K562 (cell line): ENCODE measurements around the gene AGMO. TPM values are rescaled to one million over a fixed set of nuclear protein-coding genes. Genes with fewer than 3 reads are reported as not detected.

ENCODE experiments used
- ATAC-seq: fragments of 200-7000 bp; cut with Tn5 transposase; 3 replicates; pipeline ENCODE4 v1.9.1; 2020; ENCODE audit warnings: moderate library complexity
- BruUV-seq: library from RNA; stranded (reverse); fragments of 400-500 nt; replicated peaks from 2 replicates; lab custom pipeline; 2021; lab: Mats Ljungman, UMichigan
- CTCF ChIA-PET: fragments of 300-600 bp; formaldehyde crosslinking; extraction: SDS; loops from one replicate; lab custom pipeline; 2021; ENCODE audit warnings: low intra/inter-chr PET ratio; lab: Yijun Ruan, JAX
- POLR2A ChIA-PET: fragments of 300-600, 350-650 bp; sonication (Branson Sonifier 250); formaldehyde crosslinking; extraction: SDS; loops from one replicate; lab custom pipeline; 2021; ENCODE audit warnings: antibody characterized with exemption, inconsistent platforms; lab: Yijun Ruan, JAX
- DNase-seq, 4 experiments: peaks; one replicate each; pipeline versions ENCODE4 v3.0.0 to v3.0.0-alpha.2; 2011 to 2018; ENCODE audit warnings: low spot score in 3 of 4, mixed read lengths in 3 of 4; ENCODE audit errors: extremely low read depth in 1 of 4
- FAIRE-seq: peaks from 2 replicates; lab custom pipeline; 2011; peaks lifted over from hg19 to GRCh38; lab: Jason Lieb, UNC
- H2AFZ ChIP-seq: 2 replicates; pipeline ENCODE4 v1.6.0; 2011; ENCODE audit warnings: low read depth, low read length, control low read depth, inconsistent platforms
- H3K27ac ChIP-seq: fragments of 200-600 bp; 3 replicates; pipeline ENCODE4 v1.8.0; 2011; ENCODE audit warnings: low read depth, mild to moderate bottlenecking, control low read depth, inconsistent platforms, low read length, moderate library complexity, mixed read lengths; ENCODE audit errors: extremely low read depth
- H3K27me3 ChIP-seq, 2 experiments: fragments of 300-600 bp in 1 of 2; 2 replicates in 1 of 2; 3 replicates in 1 of 2; pipeline versions ENCODE4 v1.6.0 to v1.8.0; 2011; ENCODE audit warnings: inconsistent platforms in 2 of 2, low read length in 2 of 2, mild to moderate bottlenecking in 1 of 2, mixed read lengths in 1 of 2, moderate library complexity in 1 of 2; ENCODE audit not compliant: control insufficient read depth in 2 of 2, insufficient read depth in 2 of 2
- H3K36me3 ChIP-seq: fragments of 300-600 bp; 3 replicates; pipeline ENCODE4 v1.8.0; 2011; ENCODE audit warnings: mild to moderate bottlenecking, low read length, inconsistent platforms; ENCODE audit not compliant: control insufficient read depth, insufficient read depth
- H3K4me1 ChIP-seq, 2 experiments: fragments of 200-600 bp in 1 of 2; replicated peaks in 1 of 2; 2 replicates in 1 of 2; 3 replicates in 1 of 2; pipeline versions ENCODE4 v1.5.1 to v1.8.0; 2011; ENCODE audit warnings: inconsistent platforms in 2 of 2, low read length in 2 of 2, mild to moderate bottlenecking in 1 of 2, mixed read lengths in 1 of 2, moderate library complexity in 1 of 2; ENCODE audit not compliant: control insufficient read depth in 2 of 2, insufficient read depth in 2 of 2
- H3K4me2 ChIP-seq: 2 replicates; pipeline ENCODE4 v1.6.1; 2011; ENCODE audit warnings: low read length, control low read depth, inconsistent platforms, mixed read lengths; ENCODE audit not compliant: insufficient read depth
- H3K4me3 ChIP-seq: fragments of 200-600 bp; sonication (generic), shearing (Covaris generic); 2 replicates; pipeline ENCODE4 v1.5.1; 2016; ENCODE audit warnings: control low read depth, inconsistent platforms
- H3K79me2 ChIP-seq: fragments of 200-600 bp; 3 replicates; pipeline ENCODE4 v1.8.0; 2011; ENCODE audit warnings: low read length, inconsistent platforms; ENCODE audit not compliant: control insufficient read depth, insufficient read depth
- H3K9ac ChIP-seq, 2 experiments: 2 replicates each; pipeline versions ENCODE4 v1.6.0 to v1.6.1; 2011; ENCODE audit warnings: low read depth in 2 of 2, low read length in 2 of 2, control low read depth in 1 of 2, inconsistent platforms in 1 of 2, mild to moderate bottlenecking in 1 of 2, mixed read lengths in 1 of 2; ENCODE audit not compliant: insufficient read depth in 1 of 2
- H3K9me1 ChIP-seq: one replicate; pipeline ENCODE4 v1.6.0; 2011; ENCODE audit warnings: inconsistent platforms, mild to moderate bottlenecking, low read length, moderate library complexity; ENCODE audit not compliant: control insufficient read depth, insufficient read depth
- H3K9me3 ChIP-seq: replicated peaks from 2 replicates; pipeline ENCODE4 v1.5.1; 2011; ENCODE audit warnings: low read depth, low read length, inconsistent platforms; ENCODE audit not compliant: control insufficient read depth, insufficient read depth
- H4K20me1 ChIP-seq: replicated peaks from 2 replicates; pipeline ENCODE4 v1.6.1; 2011; ENCODE audit warnings: low read length, inconsistent platforms, mixed read lengths; ENCODE audit not compliant: control insufficient read depth, insufficient read depth
- BDP1 ChIP-seq: IDR thresholded peaks from 3 replicates; pipeline ENCODE4 v1.6.1; 2011; ENCODE audit not compliant: insufficient read length, insufficient read depth
- CHCHD3 ChIP-seq: fragments of 250-450 bp; sonication (Bioruptor Pico); IDR thresholded peaks from 2 replicates; pipeline ENCODE4 v2.1.2; 2022; ENCODE audit warnings: mild to moderate bottlenecking
- FOXJ2 ChIP-seq: fragments of 200-800 bp; sonication (Bioruptor generic); IDR thresholded peaks from 2 replicates; pipeline ENCODE4 v1.6.1; 2016; ENCODE audit warnings: missing genetic modification characterization, missing compliant biosample characterization
- GABPA ChIP-seq: fragments of 200-800 bp; sonication (Bioruptor generic); conservative IDR thresholded peaks from 2 replicates; pipeline ENCODE4 v1.6.1; 2016; ENCODE audit warnings: low read depth, missing genetic modification characterization, missing compliant biosample characterization
- HLTF ChIP-seq: fragments of 450-650 bp; IDR thresholded peaks from 2 replicates; pipeline ENCODE4 v1.6.1; 2016
- MXI1 ChIP-seq: IDR thresholded peaks from 2 replicates; pipeline ENCODE4 v1.6.1; 2011; ENCODE audit warnings: low read depth, mild to moderate bottlenecking, improper control_type of control experiment, low read length
- NFE2L1 ChIP-seq: fragments of 450-650 bp; IDR thresholded peaks from 2 replicates; pipeline ENCODE4 v1.6.1; 2016; ENCODE audit warnings: missing genetic modification characterization, low read depth, mild to moderate bottlenecking, missing compliant biosample characterization, moderate library complexity, borderline replicate concordance
- PHF20 ChIP-seq: fragments of 450-650 bp; IDR thresholded peaks from 2 replicates; pipeline ENCODE4 v1.6.1; 2018; ENCODE audit not compliant: partially characterized antibody
- POLR2AphosphoS2 ChIP-seq: IDR thresholded peaks from 2 replicates; pipeline ENCODE4 v1.6.1; 2012; ENCODE audit warnings: low read length, improper control_type of control experiment
- SMAD2 ChIP-seq: fragments of 150-350 bp; IDR thresholded peaks from 2 replicates; pipeline ENCODE4 v1.6.1; 2014; ENCODE audit warnings: low read depth, mild to moderate bottlenecking, low read length
- TCF7 ChIP-seq: sonication (generic); IDR thresholded peaks from 2 replicates; pipeline ENCODE4 v1.6.1; 2016; ENCODE audit warnings: antibody characterized with exemption, borderline replicate concordance
- ZKSCAN3 ChIP-seq: fragments of 250-450 bp; sonication (Bioruptor Pico); IDR thresholded peaks from 2 replicates; pipeline ENCODE4 v1.4.0; 2020
- ZNF165 ChIP-seq: fragments of 250-450 bp; sonication (Bioruptor Pico); IDR thresholded peaks from 2 replicates; pipeline ENCODE4 v1.4.0; 2020; ENCODE audit warnings: borderline replicate concordance
- ZNF41 ChIP-seq: fragments of 250-450 bp; sonication (Bioruptor Pico); conservative IDR thresholded peaks from 2 replicates; pipeline ENCODE4 v1.4.0; 2020; ENCODE audit warnings: mild to moderate bottlenecking
- ZNF75A ChIP-seq: fragments of 450-650 bp; formaldehyde crosslinking; IDR thresholded peaks from 2 replicates; pipeline ENCODE4 v1.4.0; 2020; ENCODE audit warnings: mild to moderate bottlenecking
- whole genome bisulfite sequencing: fragments of 100-300 bp; shearing (Covaris generic); methylation state at CpG from one replicate; pipeline ENCODE4 v1.1.6; 2016; ENCODE audit warnings: low coverage, mixed read lengths; ENCODE audit not compliant: insufficient coverage; ENCODE audit errors: missing lambda C conversion rate; 5-methylcytosine and 5-hydroxymethylcytosine counted together
- in situ Hi-C: fragments of 300-500 bp; cut with MboI; formaldehyde crosslinking; loops from 4 replicates; pipeline ENCODE4 v1.15.0; 2018; ENCODE audit warnings: inconsistent platforms, mixed read lengths
- intact Hi-C: fragments of 100-400 bp; cut with micrococcal nuclease; formaldehyde crosslinking; loops from 2 replicates; pipeline ENCODE4 v1.14.2; 2022
- polyA plus RNA-seq, 8 experiments: library from polyadenylated mRNA; depleted of rRNA in 4 of 8; stranded (reverse) in 5 of 8; unstranded in 3 of 8; fragments of >200 nt; fragmentation: Nextera tagmentation in 2 of 8; fragmentation: Illumina TruSeq in 1 of 8; extraction: Ambion mirVana in 2 of 8; extraction: Trizol in 1 of 8; gene quantifications; 2 replicates each; pipeline versions ENCODE4 v1.2.1 to v1.2.3, GENCODE V29; 2011 to 2014; ENCODE audit warnings: inconsistent platforms in 1 of 8, missing spikeins in 1 of 8
- total RNA-seq, 7 experiments: library from RNA; depleted of rRNA in 6 of 7; stranded (reverse); fragments of >200 nt in 6 of 7; fragmentation: Illumina TruSeq in 2 of 7; extraction: Trizol in 2 of 7; gene quantifications; 2 replicates each; pipeline versions ENCODE4 v1.2.1 to v1.2.3, GENCODE V29; 2011 to 2021; ENCODE audit warnings: low replicate concordance in 1 of 7
- TF ChIP-seq, protein P1 (sequence below): fragments of 250-450 bp; sonication (Bioruptor Pico); IDR thresholded peaks from 2 replicates; pipeline ENCODE4 v1.4.0; 2020; ENCODE audit warnings: mild to moderate bottlenecking, moderate library complexity
- TF ChIP-seq, protein P2 (sequence below): fragments of 250-450 bp; sonication (Bioruptor Pico); IDR thresholded peaks from 2 replicates; pipeline ENCODE4 v1.5.0; 2022; ENCODE audit warnings: mild to moderate bottlenecking
- TF ChIP-seq, protein P3 (sequence below): sonication (generic); formaldehyde crosslinking; IDR thresholded peaks from 2 replicates; pipeline ENCODE4 v1.8.1; 2022; ENCODE audit warnings: missing genetic modification reagents

AGMO gene
- total and polyA plus RNA-seq, 9 of the 15 experiments (the other 6 are each of a cell fraction or from before 2014, with no cell fraction given), result 0.30 to 1.4 (median 0.69) TPM; not detected in 1

DNA sequence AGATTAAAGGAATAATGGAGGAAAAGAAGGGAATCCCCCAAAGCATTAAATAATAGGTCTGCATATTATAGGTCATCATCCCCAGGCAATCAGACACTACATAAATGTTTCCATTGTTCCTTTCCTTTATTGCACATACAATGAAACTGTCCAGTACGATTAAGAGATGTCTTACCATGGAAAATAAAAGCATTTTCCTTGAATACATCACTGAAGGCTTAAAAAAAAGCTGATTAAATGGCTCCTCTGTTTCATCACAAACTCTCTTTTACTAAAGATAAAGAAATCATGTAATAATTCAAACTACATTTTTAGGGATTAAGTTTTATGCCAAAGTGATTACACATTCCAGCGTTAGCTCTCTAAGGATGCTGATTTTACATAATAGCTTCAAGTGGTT lies 316.0 kb downstream of the AGMO start:
- CTCF ChIA-PET, result no interaction called here
- in situ Hi-C loops, result no loop called here
- Histone ChIP-seq H3K4me1 (no peaks in the 10 kb centered on the region), H3K4me2 (no peak overlapping the region), H2AFZ (no peak overlapping the region), H3K36me3 (no peaks in the 10 kb centered on the region), H3K9me1 (no peaks in the 10 kb centered on the region), H4K20me1 (no peaks in the 10 kb centered on the region), H3K4me3 (no peak overlapping the region), H3K9ac (no peak overlapping the region), H3K9me3 (no peaks in the 10 kb centered on the region), H3K79me2 (no peaks in the 10 kb centered on the region), H3K27me3 (no peaks in the 10 kb centered on the region), H3K27ac (no peak overlapping the region)
- DNase-seq, result no peak
- no TSS peak for BruUV-seq
- intact Hi-C loops, result no loop called here
- WGBS, result 0% methylated on average over 2 of the region's 2 CpGs
- no peak for FAIRE-seq
- TF ChIP-seq BDP1 (no peak), CHCHD3 (CRISPR knock-in tag) (no peak), MXI1 (no peak), GABPA (tag) (no peak), TCF7 (no peak), NFE2L1 (tag) (no peak), PHF20 (no peak), ZNF75A (CRISPR knock-in tag) (no peak), ZKSCAN3 (CRISPR knock-in tag) (no peak), ZNF41 (CRISPR knock-in tag) (no peak), POLR2AphosphoS2 (no peak), HLTF (no peak), ZNF165 (no peak), SMAD2 (no peak), FOXJ2 (no peak)
- TF ChIP-seq, protein P1, sequence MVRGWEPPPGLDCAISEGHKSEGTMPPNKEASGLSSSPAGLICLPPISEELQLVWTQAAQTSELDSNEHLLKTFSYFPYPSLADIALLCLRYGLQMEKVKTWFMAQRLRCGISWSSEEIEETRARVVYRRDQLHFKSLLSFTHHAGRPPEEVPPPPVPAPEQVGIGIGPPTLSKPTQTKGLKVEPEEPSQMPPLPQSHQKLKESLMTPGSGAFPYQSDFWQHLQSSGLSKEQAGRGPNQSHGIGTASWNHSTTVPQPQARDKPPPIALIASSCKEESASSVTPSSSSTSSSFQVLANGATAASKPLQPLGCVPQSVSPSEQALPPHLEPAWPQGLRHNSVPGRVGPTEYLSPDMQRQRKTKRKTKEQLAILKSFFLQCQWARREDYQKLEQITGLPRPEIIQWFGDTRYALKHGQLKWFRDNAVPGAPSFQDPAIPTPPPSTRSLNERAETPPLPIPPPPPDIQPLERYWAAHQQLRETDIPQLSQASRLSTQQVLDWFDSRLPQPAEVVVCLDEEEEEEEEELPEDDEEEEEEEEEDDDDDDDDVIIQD, result no peak
- TF ChIP-seq, protein P2, sequence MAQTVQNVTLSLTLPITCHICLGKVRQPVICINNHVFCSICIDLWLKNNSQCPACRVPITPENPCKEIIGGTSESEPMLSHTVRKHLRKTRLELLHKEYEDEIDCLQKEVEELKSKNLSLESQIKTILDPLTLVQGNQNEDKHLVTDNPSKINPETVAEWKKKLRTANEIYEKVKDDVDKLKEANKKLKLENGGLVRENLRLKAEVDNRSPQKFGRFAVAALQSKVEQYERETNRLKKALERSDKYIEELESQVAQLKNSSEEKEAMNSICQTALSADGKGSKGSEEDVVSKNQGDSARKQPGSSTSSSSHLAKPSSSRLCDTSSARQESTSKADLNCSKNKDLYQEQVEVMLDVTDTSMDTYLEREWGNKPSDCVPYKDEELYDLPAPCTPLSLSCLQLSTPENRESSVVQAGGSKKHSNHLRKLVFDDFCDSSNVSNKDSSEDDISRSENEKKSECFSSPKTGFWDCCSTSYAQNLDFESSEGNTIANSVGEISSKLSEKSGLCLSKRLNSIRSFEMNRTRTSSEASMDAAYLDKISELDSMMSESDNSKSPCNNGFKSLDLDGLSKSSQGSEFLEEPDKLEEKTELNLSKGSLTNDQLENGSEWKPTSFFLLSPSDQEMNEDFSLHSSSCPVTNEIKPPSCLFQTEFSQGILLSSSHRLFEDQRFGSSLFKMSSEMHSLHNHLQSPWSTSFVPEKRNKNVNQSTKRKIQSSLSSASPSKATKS, result no peak
- TF ChIP-seq, protein P3, sequence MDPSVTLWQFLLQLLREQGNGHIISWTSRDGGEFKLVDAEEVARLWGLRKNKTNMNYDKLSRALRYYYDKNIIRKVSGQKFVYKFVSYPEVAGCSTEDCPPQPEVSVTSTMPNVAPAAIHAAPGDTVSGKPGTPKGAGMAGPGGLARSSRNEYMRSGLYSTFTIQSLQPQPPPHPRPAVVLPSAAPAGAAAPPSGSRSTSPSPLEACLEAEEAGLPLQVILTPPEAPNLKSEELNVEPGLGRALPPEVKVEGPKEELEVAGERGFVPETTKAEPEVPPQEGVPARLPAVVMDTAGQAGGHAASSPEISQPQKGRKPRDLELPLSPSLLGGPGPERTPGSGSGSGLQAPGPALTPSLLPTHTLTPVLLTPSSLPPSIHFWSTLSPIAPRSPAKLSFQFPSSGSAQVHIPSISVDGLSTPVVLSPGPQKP (CRISPR knock-in tag), result no peak
- no peak for ATAC-seq
- POLR2A ChIA-PET, result no interaction called here
